HUES6 (cell line): Measurements from ENCODE around the gene CHRNA4.

ENCODE experiments used
- H3K27ac ChIP-seq: 2 replicates; pipeline ENCODE4 v1.7.0; 2013; ENCODE audit warnings: low read depth, mild to moderate bottlenecking, low read length, inconsistent platforms
- H3K27me3 ChIP-seq: 2 replicates; pipeline ENCODE4 v1.6.1; 2013; ENCODE audit warnings: low read length; ENCODE audit not compliant: control insufficient read depth, insufficient read depth
- H3K36me3 ChIP-seq: 2 replicates; pipeline ENCODE4 v1.6.1; 2013; ENCODE audit warnings: low read length; ENCODE audit not compliant: control insufficient read depth, insufficient read depth
- H3K4me1 ChIP-seq: 2 replicates; pipeline ENCODE4 v1.6.1; 2013; ENCODE audit warnings: low read length; ENCODE audit not compliant: control insufficient read depth, insufficient read depth
- H3K4me3 ChIP-seq: 2 replicates; pipeline ENCODE4 v1.5.1; 2013; ENCODE audit warnings: low read depth, low read length
- H3K9ac ChIP-seq: one replicate; pipeline ENCODE4 v1.6.1; 2013; ENCODE audit warnings: mild to moderate bottlenecking, low read length
- H3K9me3 ChIP-seq: 2 replicates; pipeline ENCODE4 v1.6.1; 2013; ENCODE audit warnings: low read depth, low read length; ENCODE audit not compliant: control insufficient read depth, insufficient read depth

Gene CHRNA4

GRCh38 chr20:63351326-63351700, 9.8 kb downstream of the CHRNA4 start:
- no peak overlapping the region for H3K9ac ChIP-seq
- H3K4me3 ChIP-seq: no peak overlapping the region
- H3K36me3 ChIP-seq: no peaks in the 10 kb centered on the region
- H3K27ac ChIP-seq: no peak overlapping the region
- peaks cover 4% of the 10 kb centered on the region for H3K4me1 ChIP-seq
- no peaks in the 10 kb centered on the region for H3K9me3 ChIP-seq
- no peaks in the 10 kb centered on the region for H3K27me3 ChIP-seq

- no peaks in the 10 kb centered on the region for H3K9me3 ChIP-seq
- peaks cover 4% of the 10 kb centered on the region for H3K4me1 ChIP-seq
- no peak overlapping the region for H3K9ac ChIP-seq
- H3K27me3 ChIP-seq: no peaks in the 10 kb centered on the region
- H3K27ac ChIP-seq: no peak overlapping the region
- no peaks in the 10 kb centered on the region for H3K36me3 ChIP-seq
- H3K4me3 ChIP-seq: no peak overlapping the region
These were observed 10.4 kb downstream of the CHRNA4 start for GRCh38 chr20:63350597-63351325.

GRCh38 chr20:63350196-63350595, 11.0 kb downstream of the CHRNA4 start:
- no peaks in the 10 kb centered on the region for H3K9me3 ChIP-seq
- H3K9ac ChIP-seq: no peak overlapping the region
- H3K4me3 ChIP-seq: no peak overlapping the region
- H3K27ac ChIP-seq: no peak overlapping the region
- no peaks in the 10 kb centered on the region for H3K27me3 ChIP-seq
- H3K36me3 ChIP-seq: no peaks in the 10 kb centered on the region
- peaks cover 4% of the 10 kb centered on the region for H3K4me1 ChIP-seq

GRCh38 chr20:63349516-63349895, 11.6 kb downstream of the CHRNA4 start:
- H3K27me3 ChIP-seq: no peaks in the 10 kb centered on the region
- H3K27ac ChIP-seq: no peak overlapping the region
- no peak overlapping the region for H3K9ac ChIP-seq
- no peaks in the 10 kb centered on the region for H3K9me3 ChIP-seq
- no peaks in the 10 kb centered on the region for H3K36me3 ChIP-seq
- H3K4me3 ChIP-seq: no peak overlapping the region
- H3K4me1 ChIP-seq: peaks cover 4% of the 10 kb centered on the region

GRCh38 chr20:63348828-63349515, 12.2 kb downstream of the CHRNA4 start:
- no peak overlapping the region for H3K27ac ChIP-seq
- H3K4me3 ChIP-seq: no peak overlapping the region
- H3K9ac ChIP-seq: no peak overlapping the region
- H3K4me1 ChIP-seq: peaks cover 4% of the 10 kb centered on the region
- H3K36me3 ChIP-seq: no peaks in the 10 kb centered on the region
- no peaks in the 10 kb centered on the region for H3K27me3 ChIP-seq
- no peaks in the 10 kb centered on the region for H3K9me3 ChIP-seq

GRCh38 chr20:63347950-63348827, 13.0 kb downstream of the CHRNA4 start:
- H3K9me3 ChIP-seq: no peaks in the 10 kb centered on the region
- no peaks in the 10 kb centered on the region for H3K27me3 ChIP-seq
- H3K27ac ChIP-seq: no peak overlapping the region
- H3K4me1 ChIP-seq: peaks cover 4% of the 10 kb centered on the region
- H3K9ac ChIP-seq: no peak overlapping the region
- no peak overlapping the region for H3K4me3 ChIP-seq
- H3K36me3 ChIP-seq: no peaks in the 10 kb centered on the region

- Histone ChIP-seq H3K27ac (no peak overlapping the region), H3K9me3 (no peaks in the 10 kb centered on the region), H3K27me3 (no peaks in the 10 kb centered on the region), H3K36me3 (no peaks in the 10 kb centered on the region), H3K4me3 (no peak overlapping the region), H3K9ac (no peak overlapping the region), H3K4me1 (peaks cover 4% of the 10 kb centered on the region)
These were observed 13.9 kb downstream of the CHRNA4 start for GRCh38 chr20:63347081-63347741.

GRCh38 chr20:63346131-63347080, 14.7 kb downstream of the CHRNA4 start:
- Histone ChIP-seq H3K9me3 (no peaks in the 10 kb centered on the region), H3K4me3 (no peak overlapping the region), H3K27me3 (no peaks in the 10 kb centered on the region), H3K36me3 (no peaks in the 10 kb centered on the region), H3K27ac (no peak overlapping the region), H3K9ac (no peak overlapping the region), H3K4me1 (no peaks in the 10 kb centered on the region)

- no peak overlapping the region for H3K9ac ChIP-seq
- H3K27me3 ChIP-seq: no peaks in the 10 kb centered on the region
- H3K9me3 ChIP-seq: no peaks in the 10 kb centered on the region
- no peak overlapping the region for H3K4me3 ChIP-seq
- H3K4me1 ChIP-seq: no peaks in the 10 kb centered on the region
- H3K36me3 ChIP-seq: no peaks in the 10 kb centered on the region
- no peak overlapping the region for H3K27ac ChIP-seq
These were observed 15.6 kb downstream of the CHRNA4 start for GRCh38 chr20:63345328-63346100.
